Stomach smooth muscle (tissue), 2 donors: ENCODE data around the gene BICDL1.
"Not testable (repeated sequence)": the region's sequence is repeated elsewhere in the genome, so short reads cannot be mapped to it uniquely, and the experiment has no call there.

ENCODE experiments used
- H3K27ac ChIP-seq: one replicate; pipeline ENCODE4 v1.7.0; 2013; ENCODE audit warnings: mild to moderate bottlenecking, low read length, inconsistent platforms
- H3K27me3 ChIP-seq, 2 donors: one replicate each; pipeline ENCODE4 v1.7.0; 2013; ENCODE audit warnings: low read length in 2 of 2; ENCODE audit not compliant: insufficient read depth in 2 of 2, control insufficient read depth in 1 of 2
- H3K36me3 ChIP-seq, 2 donors: one replicate each; pipeline ENCODE4 v1.7.0; 2013; ENCODE audit warnings: low read length in 2 of 2; ENCODE audit not compliant: control insufficient read depth in 2 of 2, insufficient read depth in 2 of 2
- H3K4me1 ChIP-seq: one replicate; pipeline ENCODE4 v1.7.0; 2013; ENCODE audit warnings: low read length; ENCODE audit not compliant: control insufficient read depth, insufficient read depth
- H3K4me3 ChIP-seq, 2 donors: one replicate each; pipeline ENCODE4 v1.7.0; 2013; ENCODE audit warnings: low read length in 2 of 2
- H3K9ac ChIP-seq, 2 donors: one replicate each; pipeline ENCODE4 v1.7.0; 2013; ENCODE audit warnings: low read length in 2 of 2, mild to moderate bottlenecking in 1 of 2
- H3K9me3 ChIP-seq, 2 donors: one replicate each; pipeline ENCODE4 v1.7.0; 2013; ENCODE audit warnings: low read length in 2 of 2; ENCODE audit not compliant: control insufficient read depth in 2 of 2
- donor health status: healthy.
- donor health status: Pancreatic carcinoma.

Gene BICDL1

GRCh38 chr12:119964929-119965328 lies 24.1 kb upstream of the BICDL1 start:
- Histone ChIP-seq H3K27me3 (no peaks in the 10 kb centered on the region), H3K9me3 (no peaks in the 10 kb centered on the region), H3K36me3 (no peaks in the 10 kb centered on the region), H3K27ac (no peak overlapping the region), H3K4me1 (no peaks in the 10 kb centered on the region), H3K4me3 (no peak overlapping the region), H3K9ac (no peak overlapping the region)

GRCh38 chr12:119980242-119980641 lies 8.8 kb upstream of the BICDL1 start:
- H3K27me3 ChIP-seq: peaks cover 6 to 9% of the 10 kb centered on the region in 2 donors
- H3K9ac ChIP-seq: no peak overlapping the region
- no peaks in the 10 kb centered on the region for H3K36me3 ChIP-seq
- H3K27ac ChIP-seq: no peak overlapping the region
- no peaks in the 10 kb centered on the region for H3K9me3 ChIP-seq
- H3K4me3 ChIP-seq: no peak overlapping the region
- no peaks in the 10 kb centered on the region for H3K4me1 ChIP-seq

- H3K9ac ChIP-seq, H3K4me3 ChIP-seq, H3K9me3 ChIP-seq, H3K27ac ChIP-seq, H3K36me3 ChIP-seq, H3K4me1 ChIP-seq, H3K27me3 ChIP-seq: not testable (repeated sequence)
These were observed 8.3 kb upstream of the BICDL1 start for GRCh38 chr12:119980702-119981101.

GRCh38 chr12:119989361-119989730 lies 310 bp downstream of the BICDL1 start:
- H3K9me3 ChIP-seq: no peaks in the 10 kb centered on the region
- peaks cover 5 to 8% of the 10 kb centered on the region in 2 donors for H3K27me3 ChIP-seq
- no peak overlapping the region for H3K27ac ChIP-seq
- no peaks in the 10 kb centered on the region for H3K36me3 ChIP-seq
- H3K4me1 ChIP-seq: peaks cover 17% of the 10 kb centered on the region
- peak overlapping the region in 1 of 2 donors; percentile 71 for H3K4me3 ChIP-seq
- H3K9ac ChIP-seq: no peak overlapping the region

GRCh38 chr12:119989731-119990381 lies 820 bp downstream of the BICDL1 start:
- peaks cover 5 to 8% of the 10 kb centered on the region in 2 donors for H3K27me3 ChIP-seq
- peak overlapping the region in 1 of 2 donors; percentile 55 for H3K4me3 ChIP-seq
- H3K4me1 ChIP-seq: peaks cover 17% of the 10 kb centered on the region
- H3K36me3 ChIP-seq: no peaks in the 10 kb centered on the region
- no peak overlapping the region for H3K27ac ChIP-seq
- no peak overlapping the region for H3K9ac ChIP-seq
- H3K9me3 ChIP-seq: no peaks in the 10 kb centered on the region

GRCh38 chr12:119990382-119990874 lies 1.4 kb downstream of the BICDL1 start:
- no peak overlapping the region for H3K27ac ChIP-seq
- H3K9me3 ChIP-seq: no peaks in the 10 kb centered on the region
- peaks cover 5 to 8% of the 10 kb centered on the region in 2 donors for H3K27me3 ChIP-seq
- peak overlapping the region in 1 of 2 donors; percentile 55 for H3K4me3 ChIP-seq
- H3K9ac ChIP-seq: no peak overlapping the region
- H3K36me3 ChIP-seq: no peaks in the 10 kb centered on the region
- H3K4me1 ChIP-seq: peaks cover 17% of the 10 kb centered on the region

- H3K4me1 ChIP-seq: peaks cover 17% of the 10 kb centered on the region
- H3K9ac ChIP-seq: no peak overlapping the region
- H3K4me3 ChIP-seq: no peak overlapping the region
- no peaks in the 10 kb centered on the region for H3K9me3 ChIP-seq
- no peaks in the 10 kb centered on the region for H3K36me3 ChIP-seq
- peaks cover 3 to 9% of the 10 kb centered on the region in 2 donors for H3K27me3 ChIP-seq
- no peak overlapping the region for H3K27ac ChIP-seq
These were observed 3.2 kb downstream of the BICDL1 start for GRCh38 chr12:119992129-119992705.

GRCh38 chr12:119994892-119995658 lies 6.0 kb downstream of the BICDL1 start:
- H3K4me1 ChIP-seq: peaks cover 4% of the 10 kb centered on the region
- H3K36me3 ChIP-seq: no peaks in the 10 kb centered on the region
- no peak overlapping the region for H3K27ac ChIP-seq
- H3K9ac ChIP-seq: no peak overlapping the region
- H3K4me3 ChIP-seq: no peak overlapping the region
- peaks cover 5 to 9% of the 10 kb centered on the region in 2 donors for H3K27me3 ChIP-seq
- no peaks in the 10 kb centered on the region for H3K9me3 ChIP-seq

- H3K4me1 ChIP-seq: no peaks in the 10 kb centered on the region
- H3K27me3 ChIP-seq: peaks cover 5 to 9% of the 10 kb centered on the region in 2 donors
- no peak overlapping the region for H3K9ac ChIP-seq
- no peaks in the 10 kb centered on the region for H3K36me3 ChIP-seq
- no peak overlapping the region for H3K27ac ChIP-seq
- H3K4me3 ChIP-seq: no peak overlapping the region
- no peaks in the 10 kb centered on the region for H3K9me3 ChIP-seq
These were observed 7.4 kb downstream of the BICDL1 start for GRCh38 chr12:119996417-119996816.

GRCh38 chr12:119998471-119999245 lies 9.6 kb downstream of the BICDL1 start:
- no peak overlapping the region for H3K4me3 ChIP-seq
- no peaks in the 10 kb centered on the region for H3K4me1 ChIP-seq
- H3K9me3 ChIP-seq: no peaks in the 10 kb centered on the region
- no peak overlapping the region for H3K9ac ChIP-seq
- H3K36me3 ChIP-seq: no peaks in the 10 kb centered on the region
- no peak overlapping the region for H3K27ac ChIP-seq
- H3K27me3 ChIP-seq: peaks cover 5 to 9% of the 10 kb centered on the region in 2 donors
